Adipose tissue (tissue), 3 donors: ENCODE data around the gene STK40. TPM values are rescaled to one million over a fixed set of nuclear protein-coding genes. Genes with fewer than 3 reads are reported as not detected.

Experiments
- H3K27ac ChIP-seq: one replicate; pipeline ENCODE4 v1.5.1; 2013; ENCODE audit warnings: low read depth, low read length
- WGBS, 3 donors: extraction: QIAGEN DNeasy Blood & Tissue Kit; methylation state at CpG; one replicate each; pipeline ENCODE4 v1.1.7; 2013; 5-methylcytosine and 5-hydroxymethylcytosine counted together
- polyA plus RNA-seq, 3 donors: library from polyadenylated mRNA; stranded (reverse); fragments of 200-250 nt; gene quantifications; one replicate each; pipeline ENCODE4 v1.2.3, GENCODE V29; 2013
- donor health status: healthy with polysubstance abuse.
- donor health status: Bipolar disorder and iron deficiency.
- donor health status: healthy.

STK40 gene
- polyA plus RNA-seq, 3 donors, result 22.8 to 63.2 (median 50.7) TPM

DNA sequence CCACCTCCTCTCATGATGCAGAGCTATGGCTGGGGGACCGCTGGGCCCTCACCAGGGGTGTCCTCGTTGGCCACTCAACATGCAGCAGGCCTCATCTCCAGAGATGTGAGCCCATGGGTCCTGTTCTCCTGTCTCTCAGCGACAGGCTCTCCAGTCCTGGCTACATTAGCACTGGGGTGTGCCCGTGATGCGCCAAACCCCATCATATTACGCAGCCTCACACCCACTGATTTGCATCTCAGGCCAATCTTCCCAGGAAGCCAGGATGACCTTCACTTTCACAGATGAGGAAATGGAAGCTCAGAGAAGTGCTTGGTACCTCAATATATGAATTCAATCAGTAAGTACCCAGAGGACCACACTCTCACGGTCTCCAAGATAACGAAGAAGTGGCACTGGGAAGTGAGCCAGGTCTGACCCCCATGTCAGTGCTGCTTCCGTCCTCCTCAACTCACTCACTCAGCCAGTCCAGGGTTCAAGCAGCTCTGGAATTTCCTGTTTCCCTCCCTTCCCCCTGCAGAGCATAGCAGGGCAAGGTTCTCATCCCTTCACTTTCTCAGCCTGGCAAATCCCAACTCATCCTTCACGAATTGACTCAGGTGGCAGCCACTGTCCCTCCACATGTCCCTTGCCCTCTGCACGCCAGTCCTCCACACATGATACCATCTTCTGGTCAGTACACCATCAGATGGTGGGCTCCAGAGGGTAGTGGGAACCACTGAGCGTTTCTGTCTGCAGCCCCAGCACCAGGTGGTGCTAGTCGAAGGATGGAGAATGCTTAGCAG, 33.4 kb downstream of the STK40 start:
- H3K27ac ChIP-seq, result no peak overlapping the region
- 72 to 79% (median 77%) methylated on average over 13 of the region's 13 CpGs for WGBS, 3 donors

DNA sequence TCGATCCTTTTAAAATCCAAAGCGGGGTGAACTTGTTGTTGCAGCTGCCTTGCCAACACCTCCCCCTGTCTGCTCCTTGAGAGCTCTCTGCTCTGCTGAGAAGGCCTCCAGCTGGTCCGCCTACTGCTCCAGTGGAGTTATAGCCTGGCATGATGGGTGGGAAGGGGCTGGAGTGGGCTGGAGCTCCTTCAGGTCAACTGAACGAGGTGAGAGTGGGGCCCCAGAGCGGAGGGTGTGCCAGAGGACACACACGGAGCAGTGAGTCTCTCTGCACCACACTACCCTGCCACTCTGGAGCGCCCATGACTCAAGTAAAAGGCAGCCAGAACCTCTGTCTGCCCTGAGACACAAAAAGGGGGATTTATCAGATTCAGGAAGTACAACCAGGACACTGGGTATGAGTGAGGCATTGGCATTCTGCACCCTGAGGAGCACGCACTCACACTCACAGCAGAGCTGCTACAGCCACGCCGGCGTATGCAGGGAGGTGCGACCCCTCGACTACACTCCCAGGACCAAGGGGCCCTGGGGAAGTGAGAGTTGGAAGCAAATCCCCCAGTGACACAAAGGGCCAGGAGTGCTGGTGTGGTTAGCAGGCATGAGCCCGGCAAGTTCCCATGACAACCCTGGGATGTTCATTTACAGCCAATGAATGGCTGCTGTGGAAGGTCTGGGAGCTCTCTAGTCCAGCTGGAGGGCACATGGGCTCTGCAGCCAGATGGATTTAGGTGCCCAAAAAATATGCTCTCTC, 34.3 kb downstream of the STK40 start:
- 70 to 73% (median 71%) methylated on average over 14 of the region's 14 CpGs for WGBS, 3 donors
- no peak overlapping the region for H3K27ac ChIP-seq

DNA sequence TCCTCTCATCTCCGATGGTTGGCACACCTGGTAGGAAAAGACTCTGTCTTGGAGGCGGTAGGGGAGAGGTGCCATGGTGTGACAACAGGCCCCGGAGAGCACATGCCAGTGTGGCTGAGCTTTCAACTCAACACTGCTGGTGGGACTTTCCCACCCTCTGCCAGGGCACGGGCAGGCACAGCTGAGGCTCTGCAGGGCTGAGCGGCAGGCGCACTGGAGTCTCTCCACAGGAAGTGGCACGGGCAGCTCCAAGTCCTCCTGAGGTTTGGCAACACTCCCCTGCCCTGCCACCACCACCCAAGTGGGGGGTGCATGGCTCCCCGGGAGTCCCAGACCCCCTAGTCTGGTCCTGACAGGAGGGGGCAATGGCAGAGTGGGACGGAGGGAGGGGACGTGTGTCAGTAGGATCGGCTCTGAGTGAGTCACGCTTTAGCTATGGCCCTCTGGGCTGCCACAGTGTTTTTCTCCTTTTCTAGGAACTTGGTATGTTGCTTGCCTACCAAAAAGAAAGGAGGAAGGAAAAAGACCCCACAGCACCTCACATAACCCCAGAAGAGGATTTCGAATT, 35.0 kb downstream of the STK40 start:
- H3K27ac ChIP-seq, result no peak overlapping the region

DNA sequence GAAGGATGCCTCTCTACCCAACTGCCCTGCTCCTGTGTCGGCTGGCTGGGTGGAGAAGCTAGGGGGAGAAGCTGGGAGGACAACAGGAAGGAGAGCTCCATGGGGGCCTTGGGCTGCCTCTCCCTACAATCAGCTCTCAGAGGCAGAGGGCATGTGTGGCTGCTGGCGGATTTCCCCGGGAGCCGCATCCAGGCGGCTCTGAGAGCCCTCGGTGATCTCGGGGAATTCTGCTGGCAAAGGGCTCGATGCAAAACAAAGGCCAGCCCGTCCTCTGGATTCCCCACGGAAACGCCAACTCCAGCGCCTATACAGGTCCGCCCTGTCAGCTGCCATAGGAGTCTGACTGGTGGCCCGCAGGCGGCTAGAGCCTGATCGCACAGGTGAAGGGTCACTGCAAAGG, 35.9 kb downstream of the STK40 start:
- no peak overlapping the region for H3K27ac ChIP-seq
- WGBS, 3 donors, result 66 to 77% (median 71%) methylated on average over 16 of the region's 16 CpGs

More for the DNA sequence above, 35.0 kb downstream of the STK40 start:
- 38 to 69% (median 49%) methylated on average over 13 of the region's 13 CpGs for WGBS, 3 donors

DNA sequence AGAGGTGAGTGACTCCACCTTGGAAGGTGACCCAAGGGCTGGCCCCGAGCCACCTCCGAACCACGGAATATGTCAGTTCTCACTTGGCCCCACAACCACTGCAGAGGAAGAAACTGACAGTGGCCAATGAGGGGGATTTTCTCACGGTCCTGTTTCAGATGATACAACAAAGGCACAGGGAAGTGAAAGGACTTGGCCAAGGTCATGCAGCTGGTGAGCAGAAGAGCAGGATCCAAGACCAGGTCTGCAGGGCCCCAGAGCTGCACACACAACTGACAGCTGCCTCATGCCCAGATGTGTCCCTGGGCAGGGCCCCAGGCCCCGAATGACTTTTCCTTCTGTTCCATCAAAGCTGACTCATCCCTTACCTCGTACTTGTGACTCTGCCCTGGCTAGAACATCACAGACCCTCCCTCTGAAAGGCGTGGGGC, 36.5 kb downstream of the STK40 start:
- H3K27ac ChIP-seq, result no peak overlapping the region
- 45 to 63% (median 46%) methylated on average over 7 of the region's 7 CpGs for WGBS, 3 donors

DNA sequence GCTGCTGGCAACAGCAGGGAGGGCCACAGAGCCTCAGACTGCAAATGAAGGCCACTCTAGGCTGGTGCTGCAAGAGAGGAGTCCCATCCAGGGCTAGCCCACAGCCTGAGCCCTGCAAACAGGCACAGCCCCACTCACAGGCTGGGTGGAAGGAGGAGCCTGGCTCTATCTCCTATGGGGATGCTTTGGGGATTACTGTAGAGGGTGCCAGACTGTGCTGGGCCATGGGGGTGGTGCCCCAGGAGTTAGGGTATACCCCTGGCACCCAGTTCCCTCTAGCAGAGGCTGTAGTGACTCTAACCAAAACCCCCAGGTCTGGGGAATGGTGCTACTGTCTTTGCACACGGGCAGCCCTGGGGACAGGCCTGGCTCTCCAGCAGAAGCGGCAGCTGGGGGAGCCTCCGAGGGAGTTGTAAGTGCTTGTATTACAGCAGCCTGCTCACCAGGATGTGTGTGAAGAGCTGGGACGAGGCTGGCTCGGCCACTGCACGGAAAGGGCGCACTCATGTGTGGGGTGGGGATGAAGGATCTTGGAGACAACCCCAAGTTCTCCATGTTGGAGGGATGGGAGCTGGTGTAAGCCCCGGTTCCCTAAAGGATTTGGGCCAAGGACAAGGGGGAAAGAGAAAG, 38.9 kb downstream of the STK40 start:
- 89 to 92% (median 91%) methylated on average over 8 of the region's 8 CpGs for WGBS, 3 donors
- no peak overlapping the region for H3K27ac ChIP-seq

DNA sequence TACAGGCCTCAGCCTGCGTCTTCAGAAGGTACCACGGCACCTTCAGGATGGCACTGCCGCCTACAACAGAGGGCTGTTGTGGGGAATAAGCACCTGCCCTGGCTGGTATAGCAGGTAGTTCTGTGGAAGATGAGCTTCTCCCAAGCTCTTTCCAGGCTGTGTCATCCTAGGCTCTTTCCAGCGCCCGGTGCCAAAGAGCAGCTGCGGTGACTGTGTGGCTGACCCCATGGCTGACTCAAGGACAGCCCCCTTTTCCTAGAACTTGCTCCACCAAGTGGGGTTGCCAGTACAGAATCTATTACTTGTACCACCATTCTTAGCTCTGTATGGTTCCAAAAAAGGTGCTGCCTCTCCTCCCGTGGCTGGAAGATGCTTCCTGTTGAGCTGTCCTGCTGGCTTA, 40.4 kb downstream of the STK40 start:
- WGBS, 3 donors, result 86 to 95% (median 88%) methylated on average over 7 of the region's 7 CpGs
- no peak overlapping the region for H3K27ac ChIP-seq

DNA sequence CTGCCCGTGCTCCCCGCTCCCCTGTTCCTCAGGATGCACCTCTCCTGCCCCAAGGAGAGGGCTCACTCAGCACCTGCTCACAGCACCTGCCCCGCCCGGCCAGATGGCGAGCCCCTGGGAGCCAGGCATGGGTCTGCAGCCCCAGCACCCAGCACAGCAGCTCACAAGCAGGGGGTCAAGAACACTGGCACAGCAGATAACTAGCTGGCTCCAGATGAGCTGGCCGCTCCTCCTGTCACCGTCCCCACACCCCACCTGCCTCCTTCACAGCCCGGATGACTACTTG, 41.4 kb downstream of the STK40 start:
- 86 to 94% (median 91%) methylated on average over 8 of the region's 8 CpGs for WGBS, 3 donors
- no peak overlapping the region for H3K27ac ChIP-seq

DNA sequence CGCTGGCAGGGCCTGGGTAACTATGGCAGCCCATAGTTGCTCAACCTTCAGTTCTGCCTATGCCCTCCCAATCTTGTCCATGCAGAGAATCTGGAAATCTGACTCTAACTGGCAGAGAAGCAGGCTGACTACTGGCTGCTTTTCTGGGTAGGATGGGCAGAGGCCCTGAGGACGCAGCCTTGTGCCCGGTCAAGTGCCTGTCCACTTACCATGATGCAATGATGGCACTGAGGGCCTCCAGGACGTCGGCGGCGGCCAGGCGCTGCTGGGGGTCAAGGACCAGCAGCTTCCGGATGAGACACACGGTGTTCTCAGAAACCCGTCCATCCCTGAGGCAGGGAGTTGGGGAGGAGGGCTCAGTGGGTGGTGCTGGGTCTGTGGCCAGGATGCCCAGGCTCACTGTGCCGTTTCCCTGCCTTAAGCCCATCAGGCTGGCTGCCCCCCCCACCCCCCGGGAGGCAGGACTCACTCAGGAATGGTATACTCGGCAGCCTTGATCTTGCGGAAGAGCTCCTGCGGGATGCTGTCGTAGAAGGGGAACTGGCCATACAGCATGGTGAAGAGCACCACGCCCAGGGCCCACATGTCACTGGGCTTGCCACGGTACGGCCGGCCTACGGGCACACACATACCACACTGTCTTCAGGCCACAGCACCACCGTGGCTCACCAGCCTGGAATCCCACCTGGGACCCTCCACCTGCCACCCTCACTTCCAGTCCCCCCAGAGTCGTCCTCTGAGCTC, 41.9 kb downstream of the STK40 start:
- H3K27ac ChIP-seq, result no peak overlapping the region
- 82 to 93% (median 88%) methylated on average over 22 to 24 of the region's 24 CpGs for WGBS, 3 donors

DNA sequence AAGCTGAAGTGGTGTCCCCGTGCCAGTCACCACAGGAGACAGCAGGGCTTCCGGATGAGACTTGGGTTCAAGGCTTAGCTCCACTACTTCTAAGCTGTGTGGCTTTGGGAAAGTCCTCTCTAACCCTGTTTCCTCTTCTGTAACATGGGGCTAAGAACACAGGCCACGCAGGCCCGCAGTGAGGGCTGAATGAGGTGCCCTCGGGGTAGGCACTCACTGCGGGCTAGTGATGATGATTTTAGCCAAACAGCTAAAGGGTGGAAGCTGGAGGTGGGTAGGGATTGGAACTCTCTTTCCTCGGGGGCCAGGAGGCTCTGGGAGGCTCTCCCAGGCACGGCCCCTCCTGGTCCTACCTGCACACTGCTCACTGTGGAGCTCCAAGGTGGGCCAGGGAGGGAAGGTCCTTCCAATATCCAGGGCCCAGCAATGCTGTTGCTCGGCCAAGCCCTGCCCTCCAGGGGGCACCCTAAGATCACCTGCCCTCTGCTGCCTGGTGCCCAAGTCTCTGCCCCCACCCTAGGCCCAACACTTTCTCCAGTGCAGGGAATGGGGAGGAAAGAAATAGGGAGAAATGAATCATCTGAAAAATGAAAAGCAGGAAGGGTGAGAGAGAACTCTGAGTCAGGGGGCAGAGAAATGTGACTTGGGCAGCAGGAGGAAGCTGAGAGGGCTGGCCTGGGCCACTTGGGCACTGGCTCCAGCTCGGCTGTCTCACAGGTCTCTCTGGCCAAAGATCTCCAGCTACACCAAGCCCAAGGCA, 43.1 kb downstream of the STK40 start:
- WGBS, 3 donors, result 74 to 80% (median 78%) methylated on average over 10 of the region's 10 CpGs
- no peak overlapping the region for H3K27ac ChIP-seq

DNA sequence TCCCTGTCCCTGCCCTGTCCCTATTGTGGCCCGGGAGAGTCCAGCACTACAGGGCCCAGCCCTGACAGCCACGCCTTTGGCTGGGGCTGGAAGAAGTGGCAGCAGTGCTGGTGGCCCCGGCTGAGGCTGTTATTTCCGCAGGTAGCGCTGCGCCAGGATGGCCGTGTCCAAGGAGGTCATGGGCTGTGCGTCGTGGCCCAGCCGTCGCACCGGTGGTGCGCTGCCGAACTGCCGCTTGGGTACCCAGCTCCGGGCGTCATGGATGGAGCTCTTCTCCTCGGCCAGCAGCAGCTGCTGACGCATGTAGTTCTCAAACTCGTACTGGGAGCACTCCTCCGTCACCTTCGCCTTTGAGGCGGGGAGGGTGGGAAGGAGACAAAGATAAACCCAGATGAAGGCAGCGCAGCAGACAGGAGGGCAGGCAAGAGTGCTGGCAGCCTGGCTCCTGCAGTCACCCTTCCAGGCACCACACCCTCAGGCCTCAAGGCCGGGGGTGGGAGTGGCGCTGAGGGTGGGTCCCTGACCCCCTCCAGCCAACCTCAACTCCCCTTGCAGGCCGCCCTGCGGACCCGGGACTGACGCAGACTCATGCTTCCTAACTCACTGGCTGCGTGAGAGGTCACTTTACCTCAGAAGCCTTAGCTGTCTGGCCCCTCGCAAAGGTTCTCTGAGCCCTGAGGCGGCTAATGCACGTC, 44.0 kb downstream of the STK40 start:
- no peak overlapping the region for H3K27ac ChIP-seq
- WGBS, 3 donors, result 89 to 93% (median 89%) methylated on average over 34 of the region's 34 CpGs

DNA sequence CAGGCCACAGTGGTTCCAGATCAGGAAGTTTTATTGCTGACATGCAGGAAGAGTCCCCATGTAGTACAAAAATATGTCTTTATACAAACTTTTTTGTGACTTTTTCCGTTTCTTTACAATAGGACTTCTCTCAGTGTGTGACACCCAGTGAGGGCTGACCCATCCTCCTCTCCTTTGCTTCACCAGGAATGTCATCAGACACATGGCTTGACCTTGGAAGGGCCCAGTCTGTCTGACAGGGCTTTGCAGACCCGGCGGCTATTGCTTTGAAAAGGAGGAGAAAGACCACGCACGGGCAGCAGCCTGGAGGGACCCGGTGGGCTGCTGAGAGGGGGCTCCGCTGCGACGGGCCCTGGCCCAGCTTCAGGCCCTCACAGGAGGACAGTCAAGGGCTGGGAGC, 46.1 kb downstream of the STK40 start:
- WGBS, 3 donors, result 76 to 86% (median 83%) methylated on average over 9 of the region's 9 CpGs

DNA sequence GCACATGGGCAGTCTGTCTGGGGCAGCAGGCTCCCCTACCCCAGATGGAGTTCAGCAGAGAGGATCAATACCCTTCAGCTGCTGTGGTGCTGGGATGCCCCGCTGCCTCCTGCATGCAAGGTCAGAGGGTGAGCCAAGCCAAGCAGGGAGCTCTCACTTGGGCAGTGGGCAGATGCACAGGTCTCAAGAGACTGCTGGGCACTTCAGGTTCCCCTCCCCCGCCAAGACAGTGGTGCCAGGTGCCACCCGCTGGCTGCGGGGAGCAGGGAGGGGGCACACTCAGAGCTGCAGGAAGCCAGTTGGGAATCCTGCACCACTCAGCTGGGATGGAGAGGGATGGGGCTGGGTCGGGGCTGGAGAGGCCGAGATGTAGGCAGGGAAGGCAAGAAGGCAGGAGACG, 46.5 kb downstream of the STK40 start:
- H3K27ac ChIP-seq, result no peak overlapping the region
- WGBS, 3 donors, result 62 to 68% (median 67%) methylated on average over 7 of the region's 7 CpGs

More for the DNA sequence above, 46.1 kb downstream of the STK40 start:
- H3K27ac ChIP-seq, result no peak overlapping the region

DNA sequence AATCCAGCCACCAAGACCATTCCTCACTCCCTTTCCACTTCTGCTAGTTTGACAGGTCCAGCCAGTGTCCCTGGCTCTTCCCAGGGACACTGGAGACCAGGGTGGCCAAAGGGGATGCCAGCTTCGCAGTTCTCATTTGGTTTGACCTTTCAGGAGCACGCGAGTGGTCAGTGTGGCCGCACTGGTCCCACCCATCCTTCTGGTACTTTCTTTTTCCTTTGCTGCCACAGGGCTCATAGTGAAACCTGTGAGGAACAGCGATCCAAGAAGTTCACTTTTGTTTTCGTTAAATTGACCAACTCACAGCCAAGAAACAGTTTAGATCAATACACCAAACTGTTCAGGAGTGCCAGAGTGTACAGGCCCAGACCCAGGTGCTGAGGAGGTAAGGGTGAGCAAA, 47.9 kb downstream of the STK40 start:
- no peak overlapping the region for H3K27ac ChIP-seq
- 74 to 88% (median 80%) methylated on average over 6 of the region's 6 CpGs for WGBS, 3 donors

DNA sequence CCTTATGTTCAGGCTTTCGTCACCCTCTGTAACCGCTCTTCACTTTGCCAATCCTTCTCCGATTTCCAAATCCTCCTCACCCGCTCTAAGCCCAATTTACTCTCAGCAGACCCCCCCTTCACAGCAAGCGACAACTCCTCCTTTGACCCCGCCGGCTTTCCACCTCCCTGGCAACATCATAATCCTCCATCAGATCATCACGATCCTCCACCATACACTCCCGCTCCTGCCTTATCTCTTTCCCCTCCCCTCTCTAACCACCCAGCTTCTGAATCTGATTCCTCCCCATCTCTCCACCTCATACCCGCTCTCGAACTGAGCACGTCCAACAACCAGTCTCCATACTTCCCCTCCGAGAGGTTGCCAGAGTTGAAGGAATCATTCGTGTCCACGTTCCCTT, 54.8 kb downstream of the STK40 start:
- H3K27ac ChIP-seq, result no peak overlapping the region
- 86 to 92% (median 88%) methylated on average over 15 of the region's 15 CpGs for WGBS, 3 donors

DNA sequence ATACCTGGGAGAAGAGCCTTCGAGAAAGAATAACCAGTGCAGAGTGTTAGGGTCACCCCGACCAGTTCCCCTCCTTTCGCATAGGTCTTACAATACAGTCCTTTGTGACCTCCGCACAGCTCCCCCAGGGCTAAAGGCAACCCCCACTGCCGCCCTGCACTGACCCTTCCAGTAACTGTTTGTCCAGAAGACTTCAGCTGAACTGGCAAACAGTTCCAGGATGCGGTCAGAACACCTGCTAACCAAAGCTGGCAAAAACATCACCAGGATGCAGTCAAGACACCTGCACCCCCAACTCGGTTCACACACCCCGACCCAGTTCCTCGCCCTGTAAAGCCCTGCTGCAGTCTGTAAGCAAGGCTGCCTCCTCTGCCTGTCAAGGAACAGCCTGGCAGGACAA, 55.9 kb downstream of the STK40 start:
- H3K27ac ChIP-seq, result no peak overlapping the region
- 84 to 85% (median 85%) methylated on average over 9 of the region's 9 CpGs for WGBS, 3 donors

DNA sequence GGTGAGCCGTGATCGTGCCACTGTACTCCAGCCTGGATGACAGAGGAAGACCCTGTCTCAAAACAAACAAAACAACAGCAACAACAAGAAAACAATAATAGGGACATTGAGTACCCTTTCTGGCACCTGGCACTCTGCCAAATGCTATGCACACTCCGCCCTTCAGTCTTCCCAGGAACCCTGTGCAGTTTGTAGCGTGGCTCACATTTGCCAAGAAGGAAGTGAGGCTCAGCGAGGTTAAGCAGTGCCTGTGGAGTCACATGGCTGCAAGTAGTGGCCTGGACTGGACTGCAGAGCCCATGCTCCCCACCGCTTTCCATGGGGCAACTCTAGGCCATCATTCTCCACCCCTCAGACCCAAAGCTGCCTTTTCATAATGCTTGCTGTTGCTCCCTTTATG, 57.0 kb downstream of the STK40 start:
- whole genome bisulfite sequencing, 3 donors, result 51 to 80% (median 54%) methylated on average over 6 of the region's 6 CpGs

More for the DNA sequence above, 57.0 kb downstream of the STK40 start:
- H3K27ac ChIP-seq, result no peak overlapping the region
